GM18517 (cell line): ENCODE data around the gene CETP.
A peak's percentile ranks its signal among the peaks of the same experiment; 100 is the strongest.

Experiments
- ATAC-seq: cut with Tn5 transposase; IDR thresholded peaks from one replicate; pipeline ENCODE4 v1.9.1; 2021; ENCODE audit warnings: mild to moderate bottlenecking, moderate library complexity; ENCODE audit not compliant: unreplicated experiment

Gene CETP

GRCh38 chr16:56961851-56962281, at the start of gene CETP:
Gene CETP (plus strand): TSS chr16:56961950. CDS start chr16:56961980, 30 bp downstream.
- no peak for ATAC-seq

GRCh38 chr16:56912746-56913708, 48.7 kb upstream of the CETP start:
- no peak for ATAC-seq

- no peak for ATAC-seq
Measured at GRCh38 chr16:56914896-56915295, 46.9 kb upstream of the CETP start.

GRCh38 chr16:56915336-56916119, 46.2 kb upstream of the CETP start:
- ATAC-seq: no peak

- ATAC-seq: peak; percentile 89
Measured at GRCh38 chr16:56916571-56917403, 45.0 kb upstream of the CETP start.

GRCh38 chr16:56918467-56919012, 43.2 kb upstream of the CETP start:
- no peak for ATAC-seq

GRCh38 chr16:56919099-56919800, 42.5 kb upstream of the CETP start:
- ATAC-seq: no peak

- no peak for ATAC-seq
Measured at GRCh38 chr16:56921571-56921970, 40.2 kb upstream of the CETP start.

GRCh38 chr16:56923481-56924091, 38.2 kb upstream of the CETP start:
- ATAC-seq: no peak

GRCh38 chr16:56927471-56927870, 34.3 kb upstream of the CETP start:
- no peak for ATAC-seq

- ATAC-seq: no peak
Measured at GRCh38 chr16:56929639-56930038, 32.1 kb upstream of the CETP start.

GRCh38 chr16:56930486-56931270, 31.1 kb upstream of the CETP start:
- peak; percentile 2 for ATAC-seq

GRCh38 chr16:56931271-56931891, 30.4 kb upstream of the CETP start:
- ATAC-seq: peak; percentile 41

- peak; percentile 72 for ATAC-seq
Measured at GRCh38 chr16:56931892-56932720, 29.6 kb upstream of the CETP start, which contains the start of gene HERPUD1. Gene HERPUD1 (plus strand): TSS chr16:56932142. CDS start chr16:56932245, 103 bp downstream.

GRCh38 chr16:56932721-56933619, 28.8 kb upstream of the CETP start:
- peak; percentile 1 for ATAC-seq
